HT1080 (cell line): ENCODE measurements around the gene ABHD8. TPM values are rescaled to one million over a fixed set of nuclear protein-coding genes. Genes with fewer than 3 reads are reported as not detected.
"Not testable (repeated sequence)": the region's sequence is repeated elsewhere in the genome, so short reads cannot be mapped to it uniquely, and the experiment has no call there.

Experiments used
- DNase-seq: peaks from one replicate; pipeline ENCODE4 v3.0.0-alpha.2; 2015; ENCODE audit warnings: low read depth
- total RNA-seq: library from RNA; depleted of rRNA; stranded (reverse); fragments of >200 nt; shearing (Covaris generic); gene quantifications from 2 replicates; pipeline ENCODE4 v1.2.3, GENCODE V29; 2014

ABHD8 gene
- total RNA-seq, 1 experiment from 2014 or later, result 0.24 TPM

- no peak for DNase-seq
These were observed 646 bp downstream of the ABHD8 start for GRCh38 chr19:17302391-17303166.

DNA sequence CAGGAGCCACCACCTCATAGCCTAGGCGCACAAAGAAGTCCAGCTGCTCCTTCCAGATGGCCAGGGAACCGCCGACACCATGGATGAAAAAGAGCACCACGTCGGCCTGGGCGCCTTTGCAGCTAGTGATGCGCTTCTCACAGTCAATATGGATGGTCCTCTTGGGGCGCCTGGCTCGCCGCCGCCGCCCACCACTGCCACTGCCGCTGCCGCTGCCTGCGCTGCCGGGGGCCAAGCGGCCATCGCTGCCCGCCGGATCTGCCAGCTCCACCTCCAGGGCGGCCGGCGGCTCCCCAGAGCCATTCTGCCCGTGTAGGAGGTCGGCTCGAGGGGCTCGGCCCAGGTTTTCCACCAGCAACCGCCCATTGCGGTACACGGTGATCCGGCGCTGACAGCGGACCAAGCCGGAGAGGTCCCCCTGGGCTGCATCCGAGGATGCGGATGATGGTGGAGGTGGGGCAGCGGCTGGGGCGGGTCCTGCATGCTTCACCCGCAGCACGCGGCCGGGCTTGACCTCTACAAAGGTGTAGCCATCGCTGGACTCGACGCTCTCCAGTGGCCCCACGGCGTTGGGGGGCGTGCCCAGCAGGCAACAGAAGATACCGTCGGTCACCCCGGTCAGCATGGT is 2.1 kb downstream of the ABHD8 start:
- DNase-seq, result no peak

GRCh38 chr19:17296976-17297375 is 6.2 kb downstream of the ABHD8 start:
- DNase-seq, result no peak

DNA sequence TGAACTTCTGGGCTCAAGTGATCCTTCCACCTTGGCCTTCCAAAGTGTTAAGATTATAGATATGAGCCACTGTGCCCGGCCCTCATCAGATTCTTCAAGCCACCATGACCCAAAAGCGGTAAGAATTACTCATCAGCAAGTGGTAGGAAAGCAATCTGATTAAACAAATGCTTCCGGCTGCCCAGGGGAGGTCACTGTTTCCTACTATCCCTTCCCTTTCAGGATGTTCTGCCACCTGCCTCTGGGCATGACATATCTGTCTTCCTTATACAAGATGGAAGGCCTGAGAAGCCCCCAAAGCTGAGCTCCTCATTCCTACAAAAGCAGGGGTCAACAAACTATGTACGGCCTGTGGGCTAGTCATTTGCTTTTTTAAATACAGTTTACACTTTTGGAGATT is 7.0 kb downstream of the ABHD8 start:
- DNase-seq, result peak; percentile 74

DNA sequence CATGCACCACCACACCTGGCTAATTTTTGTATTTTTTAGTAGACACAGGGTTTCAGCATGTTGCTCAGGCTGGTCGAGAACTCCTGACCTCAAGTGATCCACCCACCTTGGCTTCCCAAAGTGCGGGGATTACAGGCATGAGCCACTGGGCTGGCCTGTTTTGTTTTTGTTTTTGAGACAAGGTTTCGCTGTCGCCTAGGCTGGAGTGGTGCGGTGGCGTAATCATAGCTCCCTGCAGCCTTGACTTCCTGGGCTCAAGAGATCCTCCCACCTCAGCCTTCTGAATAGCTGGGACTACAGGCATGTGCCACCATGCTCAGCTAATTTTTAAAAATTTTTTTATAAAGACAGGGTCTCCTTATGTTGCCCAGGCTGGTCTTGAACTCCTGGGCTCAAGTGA is 7.7 kb downstream of the ABHD8 start:
- not testable (repeated sequence) for DNase-seq

DNA sequence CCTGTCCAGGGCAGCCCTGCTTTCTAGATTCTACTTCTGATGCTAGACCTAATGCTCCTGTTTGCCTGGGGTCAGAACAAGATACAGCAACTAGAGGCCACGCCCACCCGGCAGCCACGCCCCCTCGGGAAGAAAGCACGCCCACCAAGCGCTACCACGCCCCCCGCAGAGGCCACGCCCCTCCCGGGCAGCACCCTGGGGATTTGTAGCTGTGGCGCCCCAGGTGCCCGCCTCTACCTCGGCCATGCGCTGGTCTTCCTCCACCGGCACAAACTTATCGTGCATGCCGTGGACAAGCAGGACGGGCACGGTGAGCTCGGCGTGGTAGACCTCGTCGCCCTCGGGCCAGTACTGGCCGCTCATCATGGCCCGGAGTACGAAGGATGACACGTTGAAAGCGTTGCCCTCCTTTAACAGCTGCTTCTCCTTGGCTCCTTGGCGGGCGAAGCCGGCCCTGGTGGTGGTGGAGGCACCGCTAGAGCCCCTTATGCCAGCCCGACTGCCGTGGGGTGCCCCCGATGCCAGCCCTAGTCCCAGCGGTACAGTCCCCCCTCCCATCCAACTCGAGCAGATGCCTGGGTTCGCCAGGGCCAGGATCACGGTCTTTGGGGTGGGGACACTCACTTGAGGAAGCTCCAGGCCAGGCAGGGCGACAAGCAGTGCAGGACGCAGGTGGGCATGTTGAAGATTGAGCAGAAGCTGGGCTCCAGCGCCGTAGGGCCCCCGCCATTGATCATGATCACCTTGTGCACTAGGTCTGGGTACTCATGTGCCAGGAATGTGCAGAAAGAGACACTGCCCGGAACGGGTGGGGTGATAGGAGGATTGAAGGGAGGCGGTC is 9.0 kb downstream of the ABHD8 start:
- no peak for DNase-seq

DNA sequence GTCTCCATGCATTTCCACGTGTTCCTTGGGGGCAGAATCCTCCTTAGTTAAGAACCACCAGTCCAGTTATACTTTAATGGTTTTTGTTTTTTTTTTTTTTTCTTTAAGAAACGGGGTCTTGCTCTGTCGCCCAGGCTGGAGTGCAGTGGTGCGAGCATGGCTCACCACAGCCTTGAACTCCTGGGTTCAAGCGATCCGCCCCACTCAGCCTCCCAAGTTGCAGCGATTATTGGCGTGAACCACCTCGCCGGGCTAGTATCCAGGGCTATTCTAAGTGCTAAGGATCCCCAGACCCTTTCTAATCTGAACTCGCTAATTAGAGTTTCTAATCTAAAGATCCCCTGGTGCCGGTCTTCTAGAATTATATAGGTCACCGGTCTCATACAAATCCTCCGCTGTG is 9.6 kb downstream of the ABHD8 start:
- DNase-seq, result no peak

- peak; percentile 95 for DNase-seq
These were observed 10.7 kb downstream of the ABHD8 start for GRCh38 chr19:17292301-17293074.

DNA sequence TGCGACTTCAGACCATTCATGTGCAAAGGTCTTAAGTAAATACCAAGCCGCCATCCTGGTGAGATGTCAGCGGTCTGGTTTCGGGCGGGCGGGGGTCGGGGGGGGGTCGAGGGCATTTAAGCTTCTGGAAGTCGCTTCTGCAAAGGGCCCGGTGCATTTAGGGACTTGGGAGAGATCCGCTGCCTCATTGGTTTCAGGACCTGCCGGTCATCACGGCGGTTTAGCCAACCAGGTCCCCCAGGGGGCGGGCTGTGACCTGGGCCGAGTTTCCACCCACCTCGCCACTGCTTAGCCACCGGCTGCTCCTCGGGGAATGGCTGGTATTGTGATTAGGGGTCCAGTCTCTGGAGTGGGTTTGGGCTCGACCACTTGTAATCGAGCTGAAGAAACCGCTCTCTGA is 13.7 kb downstream of the ABHD8 start:
- DNase-seq, result no peak

GRCh38 chr19:17286752-17287151 is 16.5 kb downstream of the ABHD8 start:
- DNase-seq, result no peak

DNA sequence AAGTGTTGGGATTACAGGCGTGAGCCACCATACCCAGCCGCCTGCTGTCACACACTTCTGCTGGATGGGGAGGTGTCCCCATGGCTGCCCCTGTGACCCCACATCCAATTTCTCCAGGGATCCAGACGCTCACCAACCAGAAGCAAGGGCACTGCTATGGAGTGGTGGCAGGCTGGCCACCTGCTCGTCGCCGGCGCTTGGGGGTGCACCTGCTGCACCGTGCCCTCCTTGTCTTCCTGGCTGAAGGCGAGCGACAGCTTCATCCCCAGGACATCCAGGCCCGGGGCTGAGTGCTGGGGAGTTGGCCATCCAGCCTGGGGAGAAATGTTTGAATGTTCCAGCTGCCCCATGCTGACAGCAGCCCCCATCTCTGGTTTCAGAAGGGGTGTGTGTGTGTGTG is 17.0 kb downstream of the ABHD8 start:
- DNase-seq, result no peak

GRCh38 chr19:17285415-17286135 is 17.6 kb downstream of the ABHD8 start:
- no peak for DNase-seq

GRCh38 chr19:17283504-17283996 is 19.7 kb downstream of the ABHD8 start:
- no peak for DNase-seq

- DNase-seq, result peak; percentile 85
These were observed 20.6 kb downstream of the ABHD8 start for GRCh38 chr19:17282488-17283125.

- no peak for DNase-seq
These were observed 21.6 kb downstream of the ABHD8 start, which contains the start of gene ANKLE1 for GRCh38 chr19:17281391-17282304. Gene ANKLE1 (plus strand): TSS chr19:17281901. CDS start chr19:17281921, 20 bp downstream.

DNA sequence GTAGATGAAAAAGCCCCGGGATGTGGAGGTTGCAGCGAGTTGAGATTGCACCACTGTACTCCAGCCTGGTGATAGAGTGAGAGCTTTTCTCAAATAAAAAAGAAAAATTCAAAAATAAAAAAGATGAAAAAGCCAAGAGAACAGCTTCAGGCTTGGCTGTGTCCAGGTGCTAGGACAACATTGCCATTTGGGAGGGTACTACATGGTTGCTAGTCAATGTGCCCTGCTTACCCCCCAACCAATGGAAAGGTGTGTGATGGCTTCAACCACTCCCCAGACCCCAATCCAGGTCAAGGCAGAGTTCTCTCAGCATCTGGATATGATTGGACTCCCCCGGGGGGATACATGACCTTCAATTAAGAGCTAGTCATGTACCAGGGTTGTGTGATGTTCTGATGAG is 23.8 kb downstream of the ABHD8 start:
- no peak for DNase-seq

GRCh38 chr19:17275441-17276175 is 27.6 kb downstream of the ABHD8 start:
- no peak for DNase-seq

DNA sequence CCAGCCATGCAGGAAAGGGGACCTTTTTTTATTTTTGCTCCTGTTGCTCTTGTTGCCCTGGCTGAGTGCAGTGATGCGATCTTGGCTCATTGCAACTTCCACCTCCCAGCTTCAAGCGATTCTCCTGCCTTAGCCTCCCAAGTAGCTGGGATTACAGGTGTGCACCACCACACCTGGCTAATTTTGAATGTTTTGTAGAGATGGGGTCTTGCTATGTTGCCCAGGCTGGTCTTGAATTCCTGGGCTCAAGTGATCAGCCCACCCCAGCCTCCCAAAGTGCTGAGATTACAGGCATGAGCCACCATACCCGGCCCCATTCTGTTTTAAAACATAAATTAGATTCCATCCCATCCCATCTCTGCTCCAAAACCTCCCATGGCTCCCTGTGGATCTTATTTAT is 28.3 kb downstream of the ABHD8 start:
- DNase-seq, result not testable (repeated sequence)
